ENCODE results near the gene MBNL1.
A peak's percentile ranks its signal among the peaks of the same experiment; 100 is the strongest.

DNA sequence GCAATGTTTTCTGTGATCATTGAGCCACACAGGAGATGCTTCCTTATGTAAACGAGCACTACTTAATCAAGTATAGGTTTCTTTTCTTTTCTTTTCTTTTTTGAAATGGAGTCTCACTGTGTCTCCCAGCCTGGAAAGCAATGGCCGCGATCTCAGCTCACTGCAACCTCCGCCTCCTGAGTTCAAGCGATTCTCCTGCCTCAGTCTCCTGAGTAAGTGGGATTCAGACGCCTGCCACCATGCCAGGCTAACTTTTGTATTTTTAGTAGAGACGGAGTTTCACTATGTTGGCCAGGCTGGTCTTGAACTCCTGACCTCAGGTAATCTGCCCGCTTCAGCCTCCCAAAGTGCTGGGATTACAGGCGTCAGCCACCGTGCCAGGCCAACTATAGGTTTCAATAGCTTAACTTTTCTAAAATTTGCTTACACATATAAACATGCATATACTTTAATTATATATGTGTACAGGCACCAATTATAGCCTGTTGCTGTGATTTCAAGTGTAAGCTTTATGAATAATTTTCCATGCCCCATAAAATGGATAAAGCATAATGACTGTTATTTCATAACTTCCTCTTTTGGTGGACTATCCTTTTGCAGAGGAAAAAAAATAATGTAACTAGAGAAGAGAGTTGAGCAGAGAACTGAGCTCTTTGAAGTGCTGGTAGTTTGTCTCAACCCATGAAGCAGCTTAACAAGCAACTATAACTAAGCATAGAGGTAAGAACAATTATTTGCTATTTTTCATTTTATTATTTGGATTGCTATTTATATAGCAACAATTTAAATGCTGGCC is 24.8 kb upstream of the MBNL1 start:
- peak; percentile 40 for TF ChIP-seq POLR2A (IDR thresholded peaks at IDR 0.05; ENCODE audit: low read length)
- TF ChIP-seq GATA1 (IDR thresholded peaks at IDR 0.05; ENCODE audit: low read depth, low read length), result no peak

Data from erythroblast (primary cell).